H1 (cell line): ENCODE data around the gene ADIPOR2. TPM values are rescaled to one million over a fixed set of nuclear protein-coding genes. Genes with fewer than 3 reads are reported as not detected.

Source experiments
- EP300 ChIP-seq, 2 experiments: IDR thresholded peaks; 1 replicate in 1 of 2; 2 replicates in 1 of 2; pipeline ENCODE4 v1.6.1; 2011 to 2012; ENCODE audit warnings: low read depth in 2 of 2, low read length in 2 of 2, mild to moderate bottlenecking in 2 of 2, borderline replicate concordance in 1 of 2, inconsistent platforms in 1 of 2, moderate library complexity in 1 of 2
- NANOG ChIP-seq: IDR thresholded peaks from 2 replicates; pipeline ENCODE4 v1.6.1; 2011; ENCODE audit warnings: low read length, low read depth, mild to moderate bottlenecking, inconsistent platforms; ENCODE audit not compliant: insufficient read depth, poor library complexity, severe bottlenecking
- RNF2 ChIP-seq: fragments of 200-900, 300-1000 bp; sonication (generic); IDR thresholded peaks from 2 replicates; pipeline ENCODE4 v1.7.1; 2016; ENCODE audit warnings: borderline replicate concordance, low read depth, mild to moderate bottlenecking, antibody characterized with exemption, low read length; ENCODE audit not compliant: poor library complexity, severe bottlenecking; ENCODE audit errors: missing control alignments
- RXRA ChIP-seq: IDR thresholded peaks from 2 replicates; pipeline ENCODE4 v1.6.1; 2011; ENCODE audit warnings: low read depth, mild to moderate bottlenecking, low read length, moderate library complexity; ENCODE audit not compliant: insufficient read depth
- SIN3A ChIP-seq, 2 experiments: IDR thresholded peaks in 1 of 2; conservative IDR thresholded peaks in 1 of 2; 2 replicates each; pipeline ENCODE4 v1.6.1; 2011 to 2012; ENCODE audit warnings: low read length in 2 of 2, improper control_type of control experiment in 1 of 2, low read depth in 1 of 2, mild to moderate bottlenecking in 1 of 2
- SP1 ChIP-seq: IDR thresholded peaks from 2 replicates; pipeline ENCODE4 v1.6.1; 2011; ENCODE audit warnings: low read depth, low read length
- ZNF274 ChIP-seq: IDR thresholded peaks from 2 replicates; pipeline ENCODE4 v1.7.0; 2012; ENCODE audit warnings: low read length, borderline replicate concordance; ENCODE audit errors: extremely low read depth
- polyA plus RNA-seq, 7 experiments: library from polyadenylated mRNA; depleted of rRNA in 3 of 7; stranded (reverse) in 5 of 7; unstranded in 2 of 7; fragments of >200 nt in 5 of 7; fragments of 200-250 nt in 2 of 7; gene quantifications; 1 replicate in 5 of 7; 2 replicates in 1 of 7; 4 replicates in 1 of 7; pipeline versions ENCODE4 v1.2.1 to v1.2.3, GENCODE V29; 2011 to 2013; ENCODE audit warnings: missing spikeins in 2 of 7, mixed read lengths in 2 of 7
- total RNA-seq: library from RNA; stranded (reverse); fragmentation: NEBNext Ultra II Directional; extraction: Animal tissue kit (Norgen Biotek cat#: 25700); gene quantifications from 2 replicates; pipeline ENCODE4 v1.2.1, GENCODE V29; 2021

Gene ADIPOR2
- total and polyA plus RNA-seq, 2 of the 8 experiments (the other 6 are each of a cell fraction or from before 2014, with no cell fraction given), result 17.5 to 50.8 TPM

GRCh38 chr12:1657688-1658087 is 33.2 kb upstream of the ADIPOR2 start (continued):
- no peak for TF ChIP-seq SIN3A (conservative IDR thresholded peaks at IDR 0.05 in 1 of 2, IDR thresholded peaks at IDR 0.05 in 1 of 2; ENCODE audit: low read depth in 1 of 2, low read length in 2 of 2)
- TF ChIP-seq EP300 (IDR thresholded peaks at IDR 0.05; ENCODE audit: borderline replicate concordance in 1 of 2, low read depth in 2 of 2, low read length in 2 of 2), result no peak
- no peak for TF ChIP-seq NANOG
- no peak for TF ChIP-seq SP1
- no peak for TF ChIP-seq RXRA
- no peak for TF ChIP-seq ZNF274
- TF ChIP-seq RNF2, result no peak
